Hepatocyte (in vitro differentiated cells): ENCODE measurements around the gene H6PD.

Source experiments
- EZH2 ChIP-seq: fragments of 200-600 bp; sonication (generic); IDR thresholded peaks from 2 replicates; pipeline ENCODE4 v1.6.1; 2016; ENCODE audit warnings: antibody characterized with exemption, mild to moderate bottlenecking, borderline replicate concordance
- TF ChIP-seq, protein P1 (sequence below): fragments of 200-600 bp; sonication (generic); IDR thresholded peaks from 2 replicates; pipeline ENCODE4 v1.5.1; 2016; ENCODE audit warnings: antibody characterized with exemption, mild to moderate bottlenecking; ENCODE audit not compliant: poor library complexity

DNA sequence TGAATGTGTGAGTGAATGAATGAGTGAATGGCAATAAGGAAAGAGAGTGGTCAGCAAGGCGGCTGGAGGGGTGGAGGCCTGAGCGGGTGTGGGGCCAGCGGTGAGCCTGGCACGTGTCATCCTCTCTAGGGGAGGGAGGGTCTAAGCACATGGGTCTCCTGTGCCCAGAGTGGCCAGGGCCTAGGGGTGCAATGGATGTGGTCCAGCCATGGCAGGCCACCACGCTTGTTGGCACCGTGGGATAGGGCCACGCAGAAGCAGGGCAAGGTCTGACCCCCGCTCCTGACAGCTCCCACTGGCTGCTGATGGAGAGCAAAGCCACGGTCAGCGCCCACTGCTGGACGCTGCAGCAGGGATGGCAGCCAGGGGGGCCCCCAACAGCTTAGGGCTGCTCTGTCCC lies 38.6 kb downstream of the H6PD start:
- TF ChIP-seq, protein P1, sequence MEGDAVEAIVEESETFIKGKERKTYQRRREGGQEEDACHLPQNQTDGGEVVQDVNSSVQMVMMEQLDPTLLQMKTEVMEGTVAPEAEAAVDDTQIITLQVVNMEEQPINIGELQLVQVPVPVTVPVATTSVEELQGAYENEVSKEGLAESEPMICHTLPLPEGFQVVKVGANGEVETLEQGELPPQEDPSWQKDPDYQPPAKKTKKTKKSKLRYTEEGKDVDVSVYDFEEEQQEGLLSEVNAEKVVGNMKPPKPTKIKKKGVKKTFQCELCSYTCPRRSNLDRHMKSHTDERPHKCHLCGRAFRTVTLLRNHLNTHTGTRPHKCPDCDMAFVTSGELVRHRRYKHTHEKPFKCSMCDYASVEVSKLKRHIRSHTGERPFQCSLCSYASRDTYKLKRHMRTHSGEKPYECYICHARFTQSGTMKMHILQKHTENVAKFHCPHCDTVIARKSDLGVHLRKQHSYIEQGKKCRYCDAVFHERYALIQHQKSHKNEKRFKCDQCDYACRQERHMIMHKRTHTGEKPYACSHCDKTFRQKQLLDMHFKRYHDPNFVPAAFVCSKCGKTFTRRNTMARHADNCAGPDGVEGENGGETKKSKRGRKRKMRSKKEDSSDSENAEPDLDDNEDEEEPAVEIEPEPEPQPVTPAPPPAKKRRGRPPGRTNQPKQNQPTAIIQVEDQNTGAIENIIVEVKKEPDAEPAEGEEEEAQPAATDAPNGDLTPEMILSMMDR, result no peak
- no peak for TF ChIP-seq EZH2
